GM21381 (cell line): Measurements from ENCODE around the gene C16orf82.

Experiments used
- ATAC-seq: cut with Tn5 transposase; IDR thresholded peaks from one replicate; pipeline ENCODE4 v1.9.1; 2021; ENCODE audit warnings: mild to moderate bottlenecking, moderate library complexity; ENCODE audit not compliant: unreplicated experiment

The C16orf82 gene

DNA sequence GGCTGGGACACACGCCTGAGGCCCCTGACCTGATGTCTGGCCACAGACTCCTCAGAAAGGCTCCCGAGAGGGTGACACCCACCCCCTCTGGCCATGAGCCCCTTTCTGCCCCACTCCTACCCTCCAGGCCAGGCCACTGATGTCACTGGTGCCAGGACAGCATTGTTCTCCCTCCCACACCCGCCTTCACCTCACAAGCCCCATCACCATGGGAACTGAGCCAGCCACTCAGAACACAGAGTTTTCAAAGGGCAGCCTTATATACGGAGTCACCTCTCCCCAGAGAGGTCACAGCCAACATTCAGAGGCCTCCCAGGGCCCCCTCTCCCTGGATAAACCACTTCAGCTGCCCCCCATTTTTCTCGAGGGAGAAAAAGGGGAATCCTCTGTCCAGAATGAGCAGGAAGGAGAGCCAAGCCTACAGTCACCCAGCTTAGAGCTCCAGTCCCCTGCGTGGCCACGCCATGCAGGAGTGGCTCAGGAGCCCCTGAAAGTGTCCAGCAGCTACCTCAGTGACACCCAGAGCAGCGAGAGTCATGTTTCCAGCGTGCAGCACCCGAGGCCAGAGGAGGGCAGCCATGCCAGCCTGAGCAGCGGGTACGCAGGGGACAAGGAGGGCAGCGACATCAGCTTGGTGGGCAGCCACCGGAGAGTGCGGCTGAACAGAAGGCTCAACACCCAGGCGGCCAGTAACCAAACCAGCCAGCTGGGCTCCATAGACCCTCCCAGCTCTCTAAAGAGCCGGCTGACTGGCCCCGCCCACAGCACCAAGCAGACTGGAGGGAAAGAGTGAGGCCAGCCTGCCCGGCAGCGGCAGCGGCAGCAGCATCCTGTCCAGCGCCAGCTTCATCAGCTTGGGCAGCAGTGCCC, at the start of gene C16orf82:
Gene C16orf82, plus strand, starts transcription at position 260 of the 870 bp plus-strand sequence.
- no peak for ATAC-seq

DNA sequence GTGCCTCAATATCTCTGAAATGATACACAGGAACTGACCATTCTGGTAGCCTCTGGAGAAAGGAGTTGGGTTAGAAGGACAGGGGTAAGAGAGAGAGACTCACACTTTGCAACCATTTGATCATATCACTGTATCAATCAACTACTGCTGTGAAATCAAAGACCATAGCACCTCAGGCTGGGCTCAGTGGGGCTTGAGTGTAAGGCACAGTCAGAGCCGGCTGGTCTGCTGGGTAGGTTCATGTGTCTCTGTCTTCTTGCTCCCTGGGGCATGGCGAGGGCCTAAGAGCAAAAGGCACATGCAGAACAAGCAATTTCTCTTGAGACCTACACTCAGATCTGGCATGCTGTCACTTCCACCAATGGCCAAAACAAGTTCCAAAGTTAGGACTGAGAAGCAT, 46.7 kb upstream of the C16orf82 start:
- ATAC-seq = no peak

DNA sequence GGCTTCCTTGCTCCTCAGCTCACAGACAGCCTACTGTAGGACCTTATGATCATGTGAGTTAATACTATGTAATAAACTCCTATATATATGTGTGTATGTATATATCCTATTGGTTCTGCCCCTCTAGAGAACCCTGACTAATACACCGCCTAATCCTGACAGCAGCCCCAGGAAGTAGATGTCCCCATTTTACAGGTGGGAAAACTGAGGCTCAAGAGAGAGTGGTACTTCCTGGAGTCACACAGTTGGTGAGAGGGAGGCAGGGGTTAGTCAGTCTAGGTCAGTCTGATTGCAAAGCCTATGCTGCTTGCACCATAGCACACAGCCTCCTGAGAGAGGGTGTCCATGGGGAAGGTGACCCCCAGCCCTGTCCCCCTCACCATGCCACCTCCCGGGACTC, 42.7 kb upstream of the C16orf82 start:
- no peak for ATAC-seq

DNA sequence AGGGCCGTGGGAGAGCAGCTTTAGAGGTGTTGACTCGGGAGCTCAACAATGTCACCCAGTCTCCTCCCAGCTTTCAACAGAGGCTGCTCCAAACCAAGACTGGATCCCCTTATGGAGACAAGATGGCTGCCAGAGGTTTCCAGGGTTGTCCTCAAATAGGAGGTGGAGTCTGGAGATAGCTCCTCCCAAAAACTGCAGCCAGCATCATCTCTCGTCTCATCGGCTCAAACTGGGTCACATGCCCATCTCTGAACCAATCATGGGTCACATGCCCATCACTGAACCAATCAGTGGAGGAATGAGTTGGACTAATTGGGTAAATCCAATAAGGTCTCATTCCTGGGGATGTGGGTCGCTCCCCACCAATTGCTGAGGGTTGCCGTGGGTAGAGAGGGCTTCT, 41.1 kb upstream of the C16orf82 start:
- no peak for ATAC-seq

GRCh38 chr16:27027971-27028370, 38.8 kb upstream of the C16orf82 start:
- no peak for ATAC-seq

- ATAC-seq = no peak
Observed at GRCh38 chr16:27028591-27029110, 38.1 kb upstream of the C16orf82 start.

GRCh38 chr16:27029525-27029924, 37.2 kb upstream of the C16orf82 start:
- no peak for ATAC-seq

GRCh38 chr16:27033281-27033979, 33.3 kb upstream of the C16orf82 start:
- no peak for ATAC-seq

GRCh38 chr16:27040732-27041131, 26.0 kb upstream of the C16orf82 start:
- ATAC-seq = no peak

DNA sequence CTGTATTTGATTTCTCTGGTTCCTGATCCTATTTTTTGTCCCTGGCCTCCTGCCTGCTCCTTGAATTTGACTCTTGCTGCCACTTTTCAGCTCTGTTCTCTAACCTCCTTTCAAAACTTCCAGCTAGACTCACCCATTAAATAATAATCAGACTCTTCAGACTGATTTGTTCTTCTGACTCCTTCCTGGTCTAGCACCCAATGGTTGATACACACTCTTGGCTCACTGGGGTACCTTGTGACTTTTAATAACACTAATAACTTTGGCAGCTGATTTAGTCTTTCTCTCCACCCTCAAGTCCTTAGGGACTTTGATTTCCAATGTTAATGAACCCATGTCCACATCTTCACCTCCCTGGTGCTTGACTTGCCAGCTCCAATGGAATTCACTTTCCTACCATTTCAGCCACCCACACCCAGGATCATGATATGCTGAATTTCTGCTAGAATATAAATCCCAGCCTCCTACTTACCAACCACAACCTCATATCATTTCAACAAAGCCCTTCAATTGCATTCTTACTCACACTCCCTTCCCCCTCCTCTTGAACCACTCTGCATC, 19.7 kb upstream of the C16orf82 start:
- ATAC-seq = no peak

DNA sequence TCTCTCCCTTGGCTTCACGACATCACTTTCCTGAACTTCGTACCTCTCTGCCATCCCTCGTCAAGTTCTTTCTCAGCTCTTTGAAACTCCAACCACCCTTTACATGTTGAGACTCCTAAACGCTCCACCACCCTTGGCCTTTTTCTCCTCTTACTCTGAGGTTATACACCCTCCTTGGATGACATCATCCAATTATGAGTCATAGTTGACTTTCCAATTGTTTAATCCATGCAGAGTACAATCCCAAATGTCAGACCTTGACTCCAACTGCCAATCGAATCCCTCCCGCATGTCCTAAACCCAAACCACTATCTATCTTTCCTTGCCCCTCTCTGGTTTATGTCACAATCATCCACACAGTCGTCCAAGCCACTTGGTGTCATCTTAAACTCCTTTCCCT, 18.4 kb upstream of the C16orf82 start:
- ATAC-seq = no peak

- no peak for ATAC-seq
Observed at GRCh38 chr16:27049117-27049516, 17.6 kb upstream of the C16orf82 start.

GRCh38 chr16:27052007-27052406, 14.7 kb upstream of the C16orf82 start:
- no peak for ATAC-seq

GRCh38 chr16:27053996-27054395, 12.7 kb upstream of the C16orf82 start:
- ATAC-seq = no peak

- no peak for ATAC-seq
Observed at GRCh38 chr16:27058299-27058698, 8.4 kb upstream of the C16orf82 start.

DNA sequence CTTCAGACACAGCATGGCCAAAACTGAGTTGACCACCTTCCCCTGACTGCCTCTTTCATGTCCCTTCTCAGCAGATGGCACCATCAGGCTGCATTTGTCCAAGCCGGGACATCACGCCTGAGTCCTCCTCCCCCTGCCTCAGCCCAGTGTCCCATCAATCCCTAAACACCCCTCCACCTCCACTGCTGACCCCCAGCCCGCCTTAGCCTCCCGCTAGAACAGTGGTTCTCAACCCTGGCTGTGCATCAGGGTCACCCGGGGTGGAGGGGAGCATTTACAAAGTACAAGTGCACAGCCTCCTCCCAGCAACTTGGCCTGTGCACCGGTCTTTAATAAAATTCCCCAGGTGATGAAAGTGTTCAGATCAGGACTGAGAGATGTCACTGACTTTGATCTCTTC, 4.0 kb downstream of the C16orf82 start:
- ATAC-seq = no peak

- no peak for ATAC-seq
Observed at GRCh38 chr16:27073733-27074132, 7.0 kb downstream of the C16orf82 start.

- no peak for ATAC-seq
Observed at GRCh38 chr16:27080895-27081294, 14.2 kb downstream of the C16orf82 start.

GRCh38 chr16:27083861-27084261, 17.1 kb downstream of the C16orf82 start:
- no peak for ATAC-seq

GRCh38 chr16:27084307-27085028, 17.7 kb downstream of the C16orf82 start:
- no peak for ATAC-seq

- no peak for ATAC-seq
Observed at GRCh38 chr16:27085182-27085581, 18.5 kb downstream of the C16orf82 start.
